ENCODE results near the gene MAP1S. TPM values are rescaled to one million over a fixed set of nuclear protein-coding genes. Genes with fewer than 3 reads are reported as not detected.

Gene MAP1S
- polyA plus RNA-seq, 1 of the 3 experiments (the other 2 are of a cell fraction): 18.4 TPM

- Histone ChIP-seq H3K27me3 (ENCODE audit: insufficient read depth) (no peaks in the 10 kb centered on the region), H4K20me1 (ENCODE audit: insufficient read depth) (no peaks in the 10 kb centered on the region), H3K4me2 (no peak overlapping the region), H3K9me2 (no peaks in the 10 kb centered on the region), H3K36me3 (replicated peaks in 1 of 2; ENCODE audit: control insufficient read depth in 1 of 2, insufficient read depth in 2 of 2, low read length in 1 of 2) (no peaks in the 10 kb centered on the region), H3K4me1 (ENCODE audit: control insufficient read depth in 1 of 2, insufficient read depth in 2 of 2, low read depth in 1 of 2, low read length in 1 of 2) (no peaks in the 10 kb centered on the region; a peak in 1 of 4 replicates), H3K27ac (ENCODE audit: low read depth in 2 of 2, low read length in 1 of 2) (no peak overlapping the region), H3K79me2 (ENCODE audit: insufficient read depth) (no peaks in the 10 kb centered on the region), H3K4me3 (ENCODE audit: low read depth in 2 of 2, low read length in 1 of 2) (no peak overlapping the region), H3K9ac (no peak overlapping the region), H3K9me3 (no peaks in the 10 kb centered on the region), H3F3A (replicated peaks; ENCODE audit: insufficient read depth) (no peaks in the 10 kb centered on the region), H2AFZ (ENCODE audit: low read depth) (no peak overlapping the region)
- no peak for TF ChIP-seq CTCF (IDR thresholded peaks at IDR 0.05)
- TF ChIP-seq POLR2AphosphoS5 (IDR thresholded peaks at IDR 0.05; ENCODE audit: low read depth, low read length): no peak
- TF ChIP-seq IRF3 (IDR thresholded peaks at IDR 0.05; ENCODE audit: low read depth, low read length): no peak
- TF ChIP-seq NFIC (IDR thresholded peaks at IDR 0.05; ENCODE audit: borderline replicate concordance): no peak
- TF ChIP-seq JUND (IDR thresholded peaks at IDR 0.05): no peak
- no peak for TF ChIP-seq YY1 (IDR thresholded peaks at IDR 0.05; ENCODE audit: low read depth)
- TF ChIP-seq EP300 (IDR thresholded peaks at IDR 0.05; ENCODE audit: borderline replicate concordance in 1 of 2, low read depth in 1 of 2, low read length in 1 of 2): no peak
- no peak for TF ChIP-seq USF2 (IDR thresholded peaks at IDR 0.05; ENCODE audit: borderline replicate concordance, low read depth, low read length)
- 100% methylated on average over 1 of the region's 1 CpG for WGBS (ENCODE audit: low lambda C conversion rate)
- CTCF ChIA-PET: interaction anchor here (1.1 to 1.9 kb wide), 2 partner anchors 7 to 16 kb away, joined by 3 to 8 read pairs; no protein-coding TSS in a partner anchor
- no peak for DNase-seq
- POLR2A ChIA-PET: no interaction called here
These were observed 48.3 kb downstream of the MAP1S start for GRCh38 chr19:17767559-17767958.

- no peak overlapping the region for H3K27ac ChIP-seq (ENCODE audit: low read depth in 2 of 2, low read length in 1 of 2)
- H3K4me1 ChIP-seq (ENCODE audit: control insufficient read depth in 1 of 2, insufficient read depth in 2 of 2, low read depth in 1 of 2, low read length in 1 of 2): no peaks in the 10 kb centered on the region
- POLR2A ChIA-PET: no interaction called here
- DNase-seq: no peak
- H3F3A ChIP-seq (replicated peaks; ENCODE audit: insufficient read depth): no peaks in the 10 kb centered on the region
- H3K9me3 ChIP-seq: no peaks in the 10 kb centered on the region
- no peak overlapping the region for H3K4me3 ChIP-seq (ENCODE audit: low read depth in 2 of 2, low read length in 1 of 2)
- H4K20me1 ChIP-seq (ENCODE audit: insufficient read depth): no peaks in the 10 kb centered on the region
- no peak overlapping the region for H2AFZ ChIP-seq (ENCODE audit: low read depth)
- H3K4me2 ChIP-seq: no peak overlapping the region
- no peaks in the 10 kb centered on the region for H3K36me3 ChIP-seq (replicated peaks in 1 of 2; ENCODE audit: control insufficient read depth in 1 of 2, insufficient read depth in 2 of 2, low read length in 1 of 2)
- no peak for TF ChIP-seq ELF1 (IDR thresholded peaks at IDR 0.05)
- no peaks in the 10 kb centered on the region for H3K27me3 ChIP-seq (ENCODE audit: insufficient read depth)
- no peak overlapping the region for H3K9ac ChIP-seq
- WGBS (ENCODE audit: low lambda C conversion rate): 89% methylated on average over 13 of the region's 13 CpGs
- H3K9me2 ChIP-seq: no peaks in the 10 kb centered on the region
- CTCF ChIA-PET: interaction anchor here (1.3 to 1.6 kb wide), 2 partner anchors 14 to 164 kb away, joined by 3 to 5 read pairs; no protein-coding TSS in a partner anchor
- no peaks in the 10 kb centered on the region for H3K79me2 ChIP-seq (ENCODE audit: insufficient read depth)
These were observed 51.3 kb downstream of the MAP1S start for GRCh38 chr19:17770613-17771012.

All from SK-N-SH (cell line).